Heart left ventricle (tissue), 13 donors: ENCODE data around the gene B4GAT1.

ENCODE experiments used
- CTCF ChIP-seq, 12 donors: fragments of 200-600 bp; sonication (generic) in 4 of 12; IDR thresholded peaks; one replicate each; pipeline versions ENCODE4 v1.5.0 to v1.8.0; 2018 to 2022; ENCODE audit warnings: antibody characterized with exemption in 12 of 12, mild to moderate bottlenecking in 5 of 12
- POLR2A ChIP-seq, 2 donors: fragments of 450-650 bp; IDR thresholded peaks; one replicate each; pipeline ENCODE4 v1.6.1; 2017; ENCODE audit warnings: antibody characterized with exemption in 2 of 2, mild to moderate bottlenecking in 2 of 2, moderate library complexity in 2 of 2
- donor health status: ischemic (EF 13 %, LVEDD 7.1; RV severe dilation, severe dysfunction).
- donor health status: DM: no; HTN: yes; CAD: no.
- donor health status: DM: no; HTN: no; CAD: no.
- donor health status: ischemic (EF 25% LVEDD 6.9; RV normal size, moderate dysfunction).
- donor health status: ischemic (EF 25% LVEDD 5.7; RV mildly dilated, moderate dysfunction).
- donor health status: ischemic (EF 35%, LVEDD 5.7; RV mildly dilated, moderate dysfunction).
- donor health status: nonischemic (EF 11% LVEDD 7.7; RV severe dilation, severe dysfunction).
- donor health status: DM: yes; HTN: yes; CAD: no.
- donor health status: PGD.
- donor health status: ischemic (EF 29% LVEDD 5.4; RV normal size, mild dysfunction).
- donor health status: nonischemic (EF 23%, LVEDD 6.1; RV moderate dilation, normal function).

GRCh38 chr11:66311965-66312548 lies 35.4 kb downstream of the B4GAT1 start:
- TF ChIP-seq CTCF (IDR thresholded peaks at IDR 0.05) (peak in 11 of 12 donors; percentile 9 to 98 (median 87)), POLR2A (IDR thresholded peaks at IDR 0.05) (peak in 1 of 2 donors; percentile 42)
